HG03558 (cell line): ENCODE measurements around the gene CTNNAL1.
"Not testable (repeated sequence)": the region's sequence is repeated elsewhere in the genome, so short reads cannot be mapped to it uniquely, and the experiment has no call there.

Experiments used
- ATAC-seq: cut with Tn5 transposase; IDR thresholded peaks from one replicate; pipeline ENCODE4 v1.9.1; 2021; ENCODE audit warnings: moderate number of reproducible peaks; ENCODE audit not compliant: unreplicated experiment; ENCODE audit errors: extremely low read depth

The CTNNAL1 gene

GRCh38 chr9:109012876-109013678, at the start of gene CTNNAL1:
TSS of gene CTNNAL1 (minus strand) at chr9:109013499. CDS start at chr9:109013442, 57 bp downstream.
- peak; percentile 41 for ATAC-seq

- ATAC-seq: no peak
Observed at GRCh38 chr9:109062543-109062942, 49.2 kb upstream of the CTNNAL1 start.

- no peak for ATAC-seq
Observed at GRCh38 chr9:109060191-109060590, 46.9 kb upstream of the CTNNAL1 start.

- not testable (repeated sequence) for ATAC-seq
Observed at GRCh38 chr9:109053121-109053520, 39.8 kb upstream of the CTNNAL1 start.

GRCh38 chr9:109052416-109052815, 39.1 kb upstream of the CTNNAL1 start:
- ATAC-seq: no peak

GRCh38 chr9:109051733-109052132, 38.4 kb upstream of the CTNNAL1 start:
- ATAC-seq: no peak

GRCh38 chr9:109050444-109050843, 37.1 kb upstream of the CTNNAL1 start:
- ATAC-seq: no peak

GRCh38 chr9:109048822-109049221, 35.5 kb upstream of the CTNNAL1 start:
- ATAC-seq: no peak

DNA sequence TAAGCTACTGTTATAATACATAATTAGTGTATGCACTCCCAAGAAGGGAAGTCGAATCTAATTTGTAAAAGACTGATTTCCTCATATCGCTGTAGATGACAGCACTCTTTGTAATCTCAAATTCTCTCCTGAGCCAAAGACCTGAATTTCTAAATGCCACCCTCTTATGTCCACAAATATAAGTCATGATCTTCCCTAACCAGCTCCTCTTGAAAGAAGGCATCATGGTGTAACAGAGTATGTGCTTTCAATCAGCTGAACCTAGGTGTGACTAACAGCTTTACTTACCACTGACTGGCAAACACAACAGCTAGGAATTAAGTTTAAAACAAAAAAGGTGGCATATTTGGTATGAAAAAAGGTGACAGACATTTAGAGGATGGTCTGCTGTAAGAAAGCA, 34.0 kb upstream of the CTNNAL1 start:
- no peak for ATAC-seq

DNA sequence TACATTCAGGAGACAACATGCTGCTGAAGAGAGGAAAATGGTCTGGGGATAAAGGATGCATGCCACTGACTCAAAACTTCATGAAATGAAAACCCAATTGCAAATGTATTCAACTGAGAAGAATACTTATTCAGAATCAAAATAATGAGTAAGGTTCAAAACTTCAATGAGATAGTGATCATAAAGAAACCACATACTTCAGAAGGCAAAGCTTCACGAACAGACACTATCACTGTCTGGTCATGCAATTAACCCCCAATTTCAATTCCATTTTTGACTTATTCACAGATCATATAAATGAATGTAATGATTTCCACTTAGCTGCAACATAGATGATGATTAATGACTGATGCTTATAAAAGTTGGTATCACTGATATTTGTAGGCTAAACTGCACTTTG, 33.0 kb upstream of the CTNNAL1 start:
- ATAC-seq: no peak

DNA sequence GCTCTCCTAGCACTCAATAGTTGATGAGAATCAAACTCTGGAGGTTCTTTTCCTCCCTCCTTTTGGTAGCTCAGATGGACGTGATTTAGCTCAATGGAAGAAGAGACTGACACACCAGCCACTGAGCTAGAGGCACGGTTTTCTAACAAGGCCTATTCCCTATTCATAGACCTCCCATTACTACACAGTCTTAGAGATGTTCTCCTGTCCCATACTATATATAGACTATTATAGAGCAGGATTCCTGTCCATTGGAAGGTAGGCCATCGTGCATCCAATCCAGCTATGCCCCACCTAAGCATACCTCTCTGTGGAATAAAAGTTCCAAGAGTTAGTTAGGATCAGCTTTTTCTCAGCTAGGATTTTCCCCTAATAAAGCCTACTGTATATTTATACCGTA, 30.3 kb upstream of the CTNNAL1 start:
- no peak for ATAC-seq

- no peak for ATAC-seq
Observed at GRCh38 chr9:109040571-109040970, 27.3 kb upstream of the CTNNAL1 start.

DNA sequence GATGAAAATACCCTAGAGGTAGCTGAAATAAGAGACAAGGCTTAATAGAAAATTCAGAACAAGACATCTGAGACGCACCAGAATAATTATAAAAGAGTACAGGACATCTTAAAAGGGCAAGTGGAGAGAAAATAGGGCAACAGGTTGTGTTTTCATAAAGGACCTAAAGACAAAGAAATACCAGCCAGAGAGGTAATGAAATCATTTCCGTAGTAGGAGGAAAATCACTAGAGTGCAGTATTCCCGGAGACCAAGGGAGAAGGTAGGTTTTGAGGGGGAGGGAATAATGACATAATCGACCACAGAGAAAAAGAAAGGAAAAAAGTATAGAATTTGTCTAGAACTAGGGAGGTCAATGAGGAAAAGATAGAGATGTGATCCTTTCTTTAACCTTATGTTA, 26.2 kb upstream of the CTNNAL1 start:
- no peak for ATAC-seq

DNA sequence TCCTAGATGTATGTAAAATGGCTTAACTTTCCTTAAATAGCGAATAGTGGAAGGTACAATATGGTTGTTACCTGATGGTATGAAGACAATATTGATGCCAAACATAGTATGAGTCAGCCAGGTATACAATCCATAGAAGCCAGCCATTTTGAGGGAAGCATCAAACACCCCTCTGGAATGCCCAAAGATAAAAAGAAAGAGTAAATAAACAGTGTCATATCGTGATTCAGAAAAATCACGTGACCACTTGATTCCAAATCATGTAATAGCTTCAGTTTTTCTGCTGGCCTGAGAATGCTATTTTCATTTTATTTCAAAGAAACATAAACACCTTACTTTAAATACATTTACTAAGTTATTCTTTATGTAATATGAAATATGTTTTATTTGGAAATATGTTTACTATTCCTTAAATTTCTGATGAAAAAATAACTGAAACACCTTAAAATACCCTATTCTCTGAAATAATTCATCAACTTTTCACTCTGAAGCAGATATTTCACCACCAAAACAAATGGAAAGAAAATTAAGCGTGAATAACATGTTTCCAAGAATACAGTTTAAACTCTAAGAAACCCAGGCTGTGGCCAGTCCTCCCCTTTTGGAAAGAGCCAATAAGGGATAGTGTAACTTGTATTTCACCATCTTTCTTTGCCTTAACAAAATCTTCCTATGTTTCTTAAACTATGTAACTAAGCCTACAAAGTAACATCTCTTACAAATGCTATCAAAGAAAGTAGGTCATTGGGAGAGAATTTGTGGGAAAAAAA, 24.8 kb upstream of the CTNNAL1 start:
- no peak for ATAC-seq

DNA sequence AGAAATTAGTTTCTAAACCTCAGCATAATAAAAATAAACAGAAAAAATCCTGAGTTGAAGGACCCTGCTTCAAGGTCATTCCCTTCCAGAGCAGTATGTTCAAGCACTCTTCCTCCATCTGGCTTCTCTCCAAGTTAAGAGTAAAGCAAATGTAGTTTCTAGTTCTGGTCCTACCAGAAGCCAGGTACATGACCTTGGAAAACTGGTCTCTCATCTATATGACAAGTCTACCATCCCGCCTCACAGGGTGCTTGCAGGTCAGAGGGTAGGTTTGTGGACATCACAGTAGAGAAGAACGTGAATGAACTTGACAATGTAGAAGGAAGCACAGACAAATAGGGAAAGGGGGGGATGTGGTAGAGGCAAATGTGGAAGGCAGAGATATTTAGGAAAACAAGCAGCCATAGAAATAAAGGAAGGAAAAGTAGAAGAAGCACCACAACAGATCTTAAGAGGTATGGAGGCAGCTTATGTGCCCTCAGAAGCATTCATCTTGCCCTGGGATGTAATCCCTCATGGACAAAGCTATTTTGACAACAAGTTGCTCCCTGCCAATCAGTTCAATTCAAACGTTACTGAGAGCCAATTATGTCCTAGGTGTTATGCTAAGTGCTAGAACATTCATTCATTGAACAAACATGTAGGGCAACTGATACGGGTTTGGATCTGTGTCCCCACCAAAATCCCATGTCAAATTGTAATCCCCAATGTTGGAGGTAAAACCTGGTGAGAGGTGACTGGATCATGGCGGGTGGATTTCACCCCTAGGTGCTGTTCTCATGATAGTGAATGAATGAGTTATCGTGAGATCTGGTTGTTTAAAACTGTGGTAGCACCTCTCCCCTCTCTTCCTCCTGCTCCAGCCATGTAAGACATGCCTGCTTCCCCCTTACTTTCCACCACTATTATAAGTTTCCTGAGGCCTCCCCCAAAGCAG, 23.7 kb upstream of the CTNNAL1 start:
- no peak for ATAC-seq

GRCh38 chr9:109035684-109036423, 22.6 kb upstream of the CTNNAL1 start:
- ATAC-seq: no peak

GRCh38 chr9:109033941-109034700, 20.8 kb upstream of the CTNNAL1 start:
- ATAC-seq: no peak

- ATAC-seq: no peak
Observed at GRCh38 chr9:109031241-109031640, 17.9 kb upstream of the CTNNAL1 start.

GRCh38 chr9:109030426-109030825, 17.1 kb upstream of the CTNNAL1 start:
- no peak for ATAC-seq
